ENCODE measurements around the gene STXBP4.
"Not testable (repeated sequence)": the region's sequence is repeated elsewhere in the genome, so short reads cannot be mapped to it uniquely, and the experiment has no call there.

DNA sequence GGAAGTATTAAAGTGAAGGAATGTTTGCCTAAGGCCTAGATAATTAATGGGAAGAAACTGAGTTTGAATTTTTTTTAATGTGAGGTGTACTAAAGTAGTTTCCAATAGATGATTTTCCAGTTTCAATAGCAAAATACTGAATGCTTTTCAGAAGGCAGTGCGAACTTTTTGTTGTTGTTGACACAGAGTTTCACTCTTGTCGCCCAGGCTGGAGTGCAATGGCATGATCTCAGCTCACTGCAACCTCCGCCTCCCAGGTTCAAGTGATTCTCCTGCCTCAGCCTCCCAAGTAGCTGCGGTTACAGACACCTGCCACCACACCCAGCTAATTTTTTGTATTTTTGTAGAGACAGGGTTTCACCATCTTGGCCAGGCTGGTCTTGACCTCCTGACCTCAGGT, 104.9 kb downstream of the STXBP4 start:
- TF ChIP-seq EZH2 (IDR thresholded peaks at IDR 0.05); POLR2AphosphoS5 (IDR thresholded peaks at IDR 0.05; ENCODE audit: borderline replicate concordance, low read depth, low read length): not testable (repeated sequence)
